Spleen (tissue), 7 donors: ENCODE measurements around the gene SHC2.

Source experiments
- CTCF ChIP-seq, 11 experiments: fragments of 200-600 bp in 7 of 11; fragments of 450-650 bp in 4 of 11; sonication (generic) in 4 of 11; IDR thresholded peaks in 8 of 11; conservative IDR thresholded peaks in 3 of 11; 1 replicate in 7 of 11; 2 replicates in 4 of 11; pipeline versions ENCODE4 v1.4.0 to v1.8.0; 2016 to 2021; ENCODE audit warnings: antibody characterized with exemption in 11 of 11, inconsistent platforms in 4 of 11, mild to moderate bottlenecking in 1 of 11
- POLR2A ChIP-seq, 3 donors: fragments of 450-650 bp; IDR thresholded peaks; one replicate each; pipeline ENCODE4 v1.5.1; 2017; ENCODE audit warnings: antibody characterized with exemption in 3 of 3, mild to moderate bottlenecking in 1 of 3
- POLR2AphosphoS5 ChIP-seq, 3 donors: sonication (generic); formaldehyde crosslinking; IDR thresholded peaks; one replicate each; pipeline ENCODE4 v1.5.1; 2017; ENCODE audit warnings: antibody characterized with exemption in 3 of 3
- donor health status: DM: no; HTN: no; CAD: no; lungs with moderate emphysema.
- donor health status: DM: no; HTN: no; CAD: no.
- donor health status: DM: no; HTN: no; CAD: no.

GRCh38 chr19:492091-492531 lies 31.3 kb upstream of the SHC2 start:
- no peak for TF ChIP-seq CTCF (IDR thresholded peaks at IDR 0.05 in 8 of 11, conservative IDR thresholded peaks at IDR 0.05 in 3 of 11)
- TF ChIP-seq POLR2A (IDR thresholded peaks at IDR 0.05), result no peak
- no peak for TF ChIP-seq POLR2AphosphoS5 (IDR thresholded peaks at IDR 0.05)
